DND-41 (cell line): ENCODE measurements around the gene PLXNA4.

Source experiments
- ATAC-seq: fragments of 200-7000 bp; cut with Tn5 transposase; 3 replicates; pipeline ENCODE4 v1.9.1; 2021; ENCODE audit warnings: low read depth; ENCODE audit not compliant: insufficient read depth
- DNase-seq: peaks from one replicate; pipeline ENCODE4 v3.0.0-alpha.2; 2020
- H2AFZ ChIP-seq: 2 replicates; pipeline ENCODE4 v1.6.0; 2012; ENCODE audit warnings: low read depth, low read length
- H3K27ac ChIP-seq: 2 replicates; pipeline ENCODE4 v1.5.1; 2012; ENCODE audit warnings: low read length, inconsistent platforms
- H3K27me3 ChIP-seq: fragments of 200-600 bp; sonication (generic); 2 replicates; pipeline ENCODE4 v1.6.0; 2012; ENCODE audit warnings: low read length, mild to moderate bottlenecking, inconsistent platforms; ENCODE audit not compliant: insufficient read depth, poor library complexity
- H3K36me3 ChIP-seq: 2 replicates; pipeline ENCODE4 v1.5.1; 2012; ENCODE audit warnings: low read length, inconsistent platforms; ENCODE audit not compliant: insufficient read depth
- H3K4me1 ChIP-seq: 2 replicates; pipeline ENCODE4 v1.5.1; 2012; ENCODE audit warnings: mild to moderate bottlenecking, low read length; ENCODE audit not compliant: insufficient read depth
- H3K4me2 ChIP-seq: 2 replicates; pipeline ENCODE4 v1.6.0; 2012; ENCODE audit warnings: mild to moderate bottlenecking, moderate library complexity, low read length, inconsistent platforms; ENCODE audit not compliant: insufficient read depth
- H3K4me3 ChIP-seq, 2 experiments: fragments of 200-600 bp in 1 of 2; shearing (Covaris generic) in 1 of 2; 2 replicates each; pipeline ENCODE4 v1.5.1; 2012 to 2016; ENCODE audit warnings: inconsistent platforms in 2 of 2, low read length in 2 of 2, mild to moderate bottlenecking in 2 of 2, low read depth in 1 of 2, moderate library complexity in 1 of 2
- H3K79me2 ChIP-seq: 2 replicates; pipeline ENCODE4 v1.6.0; 2012; ENCODE audit warnings: low read length, inconsistent platforms; ENCODE audit not compliant: insufficient read depth
- H3K9ac ChIP-seq: 2 replicates; pipeline ENCODE4 v1.6.0; 2012; ENCODE audit warnings: low read depth, mild to moderate bottlenecking, inconsistent platforms, low read length, moderate library complexity
- H3K9me3 ChIP-seq: 2 replicates; pipeline ENCODE4 v1.5.1; 2012; ENCODE audit warnings: low read length, moderate library complexity, mild to moderate bottlenecking, inconsistent platforms; ENCODE audit not compliant: insufficient read depth, severe bottlenecking
- H4K20me1 ChIP-seq: 2 replicates; pipeline ENCODE4 v1.6.0; 2012; ENCODE audit warnings: low read length; ENCODE audit not compliant: insufficient read depth
- CTCF ChIP-seq: IDR thresholded peaks from 2 replicates; pipeline ENCODE4 v1.5.1; 2012; ENCODE audit warnings: borderline replicate concordance, low read length, moderate library complexity, mild to moderate bottlenecking; ENCODE audit not compliant: poor library complexity, severe bottlenecking; ENCODE audit errors: extremely low read depth
- EZH2 ChIP-seq: IDR thresholded peaks from 3 replicates; pipeline ENCODE4 v1.6.1; 2012; ENCODE audit warnings: borderline replicate concordance, low read depth, mild to moderate bottlenecking, moderate library complexity, low read length, inconsistent platforms; ENCODE audit not compliant: severe bottlenecking

PLXNA4 gene

GRCh38 chr7:132592936-132593335 lies 16.7 kb upstream of the PLXNA4 start:
- no peak overlapping the region for H3K4me2 ChIP-seq
- ATAC-seq (no peak), DNase-seq (no peak)
- TF ChIP-seq EZH2 (no peak), CTCF (no peak)
- no peak overlapping the region for H3K4me3 ChIP-seq
- no peak overlapping the region for H3K27ac ChIP-seq
- H3K9me3 ChIP-seq: no peaks in the 10 kb centered on the region
- H2AFZ ChIP-seq: no peak overlapping the region
- no peaks in the 10 kb centered on the region for H4K20me1 ChIP-seq
- no peak overlapping the region for H3K9ac ChIP-seq
- no peaks in the 10 kb centered on the region for H3K79me2 ChIP-seq
- no peaks in the 10 kb centered on the region for H3K4me1 ChIP-seq
- H3K27me3 ChIP-seq: peaks cover 7% of the 10 kb centered on the region
- H3K36me3 ChIP-seq: no peaks in the 10 kb centered on the region

GRCh38 chr7:132592231-132592920 lies 16.1 kb upstream of the PLXNA4 start:
- no peak for DNase-seq
- no peaks in the 10 kb centered on the region for H3K79me2 ChIP-seq
- H3K4me2 ChIP-seq: no peak overlapping the region
- no peak overlapping the region for H3K4me3 ChIP-seq
- no peaks in the 10 kb centered on the region for H3K4me1 ChIP-seq
- no peak overlapping the region for H3K27ac ChIP-seq
- H3K9ac ChIP-seq: no peak overlapping the region
- no peak for TF ChIP-seq EZH2
- TF ChIP-seq CTCF: no peak
- H3K9me3 ChIP-seq: no peaks in the 10 kb centered on the region
- H3K36me3 ChIP-seq: no peaks in the 10 kb centered on the region
- ATAC-seq: no peak
- H2AFZ ChIP-seq: no peak overlapping the region
- peaks cover 7% of the 10 kb centered on the region for H3K27me3 ChIP-seq
- H4K20me1 ChIP-seq: no peaks in the 10 kb centered on the region

GRCh38 chr7:132590162-132590561 lies 13.9 kb upstream of the PLXNA4 start:
- no peak for TF ChIP-seq CTCF
- no peak for TF ChIP-seq EZH2
- Histone ChIP-seq H3K4me3 (no peak overlapping the region), H3K79me2 (no peaks in the 10 kb centered on the region), H3K4me2 (no peak overlapping the region), H3K4me1 (no peaks in the 10 kb centered on the region), H2AFZ (no peak overlapping the region), H3K27me3 (peaks cover 7% of the 10 kb centered on the region), H4K20me1 (no peaks in the 10 kb centered on the region), H3K9me3 (no peaks in the 10 kb centered on the region), H3K36me3 (no peaks in the 10 kb centered on the region), H3K9ac (no peak overlapping the region), H3K27ac (no peak overlapping the region)
- ATAC-seq: no peak
- DNase-seq: no peak

- Histone ChIP-seq H3K9me3 (no peaks in the 10 kb centered on the region), H3K36me3 (no peaks in the 10 kb centered on the region), H3K4me2 (no peak overlapping the region), H3K4me1 (no peaks in the 10 kb centered on the region), H3K79me2 (no peaks in the 10 kb centered on the region), H3K27ac (no peak overlapping the region), H3K27me3 (peaks cover 7% of the 10 kb centered on the region), H4K20me1 (no peaks in the 10 kb centered on the region), H3K4me3 (no peak overlapping the region), H3K9ac (no peak overlapping the region), H2AFZ (no peak overlapping the region)
- ATAC-seq: no peak
- DNase-seq: no peak
- TF ChIP-seq EZH2 (no peak), CTCF (no peak)
Measured at GRCh38 chr7:132588596-132588995, 12.3 kb upstream of the PLXNA4 start.
